Measurements from ENCODE around the gene MT4.

MT4 gene

DNA sequence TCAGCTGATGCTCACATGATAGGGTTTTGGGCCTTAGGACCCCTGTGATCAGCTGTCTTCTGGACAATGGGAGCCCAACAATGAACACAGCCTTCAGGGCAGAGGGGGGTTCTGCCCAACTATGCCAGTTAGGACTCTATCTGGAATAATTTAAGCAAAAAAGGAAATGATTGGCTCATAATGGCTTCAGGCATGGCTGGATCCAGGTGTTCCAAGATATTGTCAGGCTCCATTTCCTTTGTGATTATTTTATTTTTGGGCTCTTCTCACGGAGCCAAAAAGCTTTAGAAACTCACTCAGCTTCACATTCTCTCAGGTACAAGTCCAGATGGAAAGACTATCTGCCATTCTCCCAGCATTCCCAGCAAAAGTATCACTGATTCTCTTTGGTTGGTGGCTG, 40.6 kb downstream of the MT4 start:
- no peak for DNase-seq (ENCODE audit: low spot score)

DNA sequence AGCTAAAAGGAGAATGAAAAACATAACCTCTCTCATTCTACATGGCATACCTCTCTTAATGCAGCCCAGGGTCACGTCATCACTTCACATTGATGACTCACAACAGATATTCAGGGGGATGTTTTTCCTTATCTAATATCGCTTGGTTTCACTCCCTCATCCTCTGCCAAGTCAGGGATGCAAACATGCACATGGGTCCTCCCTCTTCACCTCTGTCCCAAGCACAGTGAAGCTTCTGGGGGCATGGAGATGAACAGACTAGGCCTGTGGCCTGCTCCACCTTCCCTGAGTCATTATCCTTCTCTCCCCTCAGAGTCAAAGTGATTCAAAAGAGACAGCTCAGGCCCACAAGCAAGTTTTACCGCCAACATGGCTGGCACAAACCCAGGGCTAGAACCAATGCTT, 41.2 kb downstream of the MT4 start:
- peak; percentile 72 for DNase-seq (ENCODE audit: low spot score)

DNA sequence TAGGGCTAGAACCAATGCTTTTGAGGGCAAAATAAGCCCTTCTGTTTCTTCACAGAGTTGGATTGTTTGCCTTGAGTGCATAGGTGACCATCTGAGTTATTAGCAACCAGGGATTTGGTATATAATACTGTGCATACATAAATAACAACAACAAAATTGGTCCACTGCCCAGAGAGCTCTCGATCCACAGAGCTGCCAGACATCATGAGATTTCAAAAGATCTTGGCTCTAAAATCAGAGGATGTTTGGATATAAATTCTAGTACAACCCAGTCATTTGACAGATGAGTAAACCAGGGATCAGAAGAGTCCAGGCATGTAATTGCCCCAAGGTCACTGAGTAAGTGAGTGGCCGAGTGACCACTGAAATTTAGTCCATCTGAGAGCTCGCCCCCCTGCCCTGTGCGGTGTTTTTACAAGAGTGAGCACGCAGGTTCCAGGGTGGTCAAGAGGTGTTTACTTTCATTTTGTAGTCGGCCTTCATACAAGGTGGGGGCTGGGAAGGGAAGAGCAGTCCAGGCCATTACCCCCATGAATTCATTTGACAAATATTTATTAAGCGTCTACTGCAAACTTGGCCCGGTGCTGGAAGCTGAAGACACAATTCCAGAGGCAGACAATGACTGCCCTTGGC, 41.7 kb downstream of the MT4 start:
- DNase-seq (ENCODE audit: low spot score) = peak; percentile 73

DNA sequence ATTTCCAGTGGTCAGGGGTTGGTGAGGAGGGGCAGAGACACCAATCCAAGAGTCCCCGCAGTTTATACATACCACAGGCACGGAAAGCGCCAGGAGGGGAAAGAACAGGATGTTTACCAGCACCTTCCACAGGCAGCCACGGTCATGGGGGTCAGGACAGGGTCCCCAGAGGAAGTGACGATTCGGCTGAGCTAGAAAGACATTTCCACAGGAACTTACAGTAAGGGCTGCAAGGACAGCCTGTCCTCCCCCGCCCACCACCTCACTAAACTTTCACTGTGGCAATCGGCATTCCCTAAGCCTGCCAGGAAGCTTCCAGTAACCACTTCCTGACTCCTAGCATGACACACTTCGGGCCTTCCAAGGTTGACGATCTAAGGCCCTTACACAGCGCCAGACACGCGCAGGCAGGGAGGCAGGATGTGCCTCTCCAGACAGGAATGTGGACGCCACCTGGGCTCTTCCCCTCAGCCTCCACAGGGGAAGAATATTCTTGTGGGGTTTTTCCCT, 42.3 kb downstream of the MT4 start:
- peak; percentile 91 for DNase-seq (ENCODE audit: low spot score)

DNA sequence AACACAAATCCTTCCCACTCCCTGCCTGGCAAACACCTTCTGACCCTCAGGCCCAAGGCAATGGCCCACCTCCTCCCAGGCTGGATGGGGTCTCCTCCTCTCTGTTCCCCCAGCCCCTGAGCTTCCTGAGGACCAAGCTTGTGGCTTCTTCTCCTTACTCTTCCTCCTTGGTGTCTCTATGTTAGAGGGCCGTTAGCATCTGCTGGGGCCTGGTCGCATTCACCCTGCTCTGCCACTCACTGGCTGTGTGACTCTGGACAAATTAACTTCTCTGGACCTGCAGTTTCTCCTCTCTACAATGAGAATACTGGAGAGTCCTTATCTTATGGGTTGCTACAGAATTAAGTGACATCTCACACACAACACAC, 42.8 kb downstream of the MT4 start:
- no peak for DNase-seq (ENCODE audit: low spot score)

DNA sequence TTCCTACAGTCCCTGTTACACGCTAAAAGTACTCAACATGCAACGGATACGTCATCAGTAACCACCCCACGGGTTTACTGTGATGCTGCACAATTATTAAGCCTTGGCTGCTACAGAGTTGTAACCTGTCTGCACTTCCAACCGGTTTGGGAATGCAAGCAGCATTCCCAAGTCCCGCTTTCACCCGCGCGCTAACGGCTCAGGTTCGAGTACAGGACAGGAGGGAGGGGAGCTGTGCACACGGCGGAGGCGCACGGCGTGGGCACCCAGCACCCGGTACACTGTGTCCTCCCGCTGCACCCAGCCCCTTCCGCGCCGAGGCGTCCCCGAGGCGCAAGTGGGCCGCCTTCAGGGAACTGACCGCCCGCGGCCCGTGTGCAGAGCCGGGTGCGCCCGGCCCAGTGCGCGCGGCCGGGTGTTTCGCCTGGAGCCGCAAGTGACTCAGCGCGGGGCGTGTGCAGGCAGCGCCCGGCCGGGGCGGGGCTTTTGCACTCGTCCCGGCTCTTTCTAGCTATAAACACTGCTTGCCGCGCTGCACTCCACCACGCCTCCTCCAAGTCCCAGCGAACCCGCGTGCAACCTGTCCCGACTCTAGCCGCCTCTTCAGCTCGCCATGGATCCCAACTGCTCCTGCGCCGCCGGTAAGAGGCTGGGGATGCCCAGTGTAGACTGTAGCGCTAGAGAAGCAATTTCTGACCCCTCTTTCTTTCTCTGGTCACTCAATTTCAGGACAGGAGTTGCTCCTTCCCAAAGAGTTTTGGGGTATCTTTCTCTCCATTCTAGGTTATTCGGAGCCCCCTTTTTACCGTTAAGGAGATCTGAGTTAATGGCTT, 43.4 kb downstream of the MT4 start, which contains the start of gene MT2A:
TSS of gene MT2A (plus strand) at position 542 of the 833 bp plus-strand sequence. CDS start at position 614, 72 bp downstream.
- DNase-seq (ENCODE audit: low spot score) = peak; percentile 92

DNA sequence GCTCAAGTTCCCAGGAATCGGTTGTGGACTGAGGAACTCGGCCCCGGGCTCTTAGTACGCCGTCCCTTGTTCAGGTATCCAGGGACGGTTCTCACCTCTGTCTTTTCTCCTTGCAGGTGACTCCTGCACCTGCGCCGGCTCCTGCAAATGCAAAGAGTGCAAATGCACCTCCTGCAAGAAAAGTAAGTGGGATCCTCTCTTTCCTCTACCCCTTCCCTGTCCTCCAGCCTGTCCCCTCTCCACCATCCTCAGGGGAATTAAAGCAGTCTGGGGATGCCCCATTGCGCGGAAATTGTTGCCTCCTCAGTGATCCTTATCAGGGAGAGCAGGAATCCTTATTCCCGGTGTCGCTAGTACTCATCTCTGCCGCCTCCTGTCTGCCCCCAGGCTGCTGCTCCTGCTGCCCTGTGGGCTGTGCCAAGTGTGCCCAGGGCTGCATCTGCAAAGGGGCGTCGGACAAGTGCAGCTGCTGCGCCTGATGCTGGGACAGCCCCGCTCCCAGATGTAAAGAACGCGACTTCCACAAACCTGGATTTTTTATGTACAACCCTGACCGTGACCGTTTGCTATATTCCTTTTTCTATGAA, 44.1 kb downstream of the MT4 start:
- DNase-seq (ENCODE audit: low spot score) = no peak

DNA sequence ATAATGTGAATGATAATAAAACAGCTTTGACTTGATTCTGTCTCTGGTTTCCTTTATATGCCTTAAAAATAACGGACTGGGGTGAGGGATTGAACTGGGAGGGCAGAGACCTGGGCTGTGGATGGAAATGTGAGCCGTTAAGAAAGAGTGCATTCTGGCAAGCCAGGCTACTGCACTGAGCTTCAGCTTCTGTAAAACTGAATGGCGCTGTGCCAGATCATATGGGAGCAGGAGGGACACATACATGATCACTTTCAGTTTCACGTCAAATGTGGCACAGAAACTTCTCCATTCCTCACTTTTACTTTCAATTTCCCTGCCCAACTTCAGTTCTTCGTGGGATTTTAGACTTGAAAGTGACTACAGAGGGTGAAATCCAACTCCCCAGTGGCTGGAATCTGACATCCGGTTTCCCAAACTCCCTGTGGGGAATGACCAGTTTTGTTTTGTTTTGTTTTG, 44.6 kb downstream of the MT4 start:
- peak; percentile 56 for DNase-seq (ENCODE audit: low spot score)

DNA sequence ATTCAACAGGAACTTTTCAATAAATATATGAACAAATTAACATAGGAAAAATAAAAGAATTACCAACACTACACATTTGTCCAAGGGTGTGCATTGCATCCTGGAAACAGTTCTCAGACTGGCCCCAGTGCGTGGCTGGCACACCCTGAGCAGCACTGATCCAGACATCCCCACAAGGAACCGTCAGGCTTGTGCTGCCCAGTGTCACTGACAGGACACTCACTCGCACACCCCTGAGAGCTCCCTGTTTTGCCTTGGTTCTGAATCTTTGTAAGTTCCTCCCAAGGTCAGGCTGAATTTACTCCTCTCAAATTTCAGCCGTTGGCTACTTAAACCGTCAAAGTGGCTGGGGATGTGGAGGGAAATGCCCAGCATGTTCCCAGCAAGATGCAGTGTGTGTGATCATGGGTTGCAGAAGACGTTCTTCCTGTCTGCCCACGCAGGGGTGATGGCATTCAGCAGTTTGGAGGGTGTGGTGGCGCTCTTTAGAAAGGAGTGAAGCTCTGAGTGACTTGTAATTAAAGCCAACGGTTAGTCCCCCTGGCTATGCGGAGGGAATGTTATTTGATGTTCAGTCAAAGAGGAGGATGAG, 45.2 kb downstream of the MT4 start:
- DNase-seq (ENCODE audit: low spot score) = peak; percentile 41

DNA sequence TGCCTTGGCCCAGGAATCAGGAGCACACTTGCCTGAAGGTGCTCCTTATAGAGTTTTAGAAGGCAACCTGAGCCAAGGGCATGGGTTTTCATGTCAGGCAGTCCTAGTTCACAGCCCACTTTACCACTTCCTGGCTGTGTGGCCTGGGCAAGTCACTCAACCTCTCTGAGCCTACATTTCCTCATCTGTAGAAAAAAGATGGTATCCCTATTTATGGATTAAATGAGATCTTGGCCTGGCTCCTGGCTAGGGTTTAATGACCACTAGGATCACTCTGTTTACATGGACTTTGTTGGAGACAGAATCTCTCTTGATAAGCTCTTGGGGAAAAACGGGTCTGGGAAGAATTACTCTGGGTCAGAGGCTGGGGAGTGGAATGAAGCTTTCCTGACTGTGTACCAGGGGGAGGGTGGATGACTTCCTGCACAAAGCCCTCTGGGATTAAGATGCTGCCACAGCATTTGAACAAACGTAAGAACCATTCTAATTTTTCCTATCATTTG, 45.8 kb downstream of the MT4 start:
- DNase-seq (ENCODE audit: low spot score) = no peak

DNA sequence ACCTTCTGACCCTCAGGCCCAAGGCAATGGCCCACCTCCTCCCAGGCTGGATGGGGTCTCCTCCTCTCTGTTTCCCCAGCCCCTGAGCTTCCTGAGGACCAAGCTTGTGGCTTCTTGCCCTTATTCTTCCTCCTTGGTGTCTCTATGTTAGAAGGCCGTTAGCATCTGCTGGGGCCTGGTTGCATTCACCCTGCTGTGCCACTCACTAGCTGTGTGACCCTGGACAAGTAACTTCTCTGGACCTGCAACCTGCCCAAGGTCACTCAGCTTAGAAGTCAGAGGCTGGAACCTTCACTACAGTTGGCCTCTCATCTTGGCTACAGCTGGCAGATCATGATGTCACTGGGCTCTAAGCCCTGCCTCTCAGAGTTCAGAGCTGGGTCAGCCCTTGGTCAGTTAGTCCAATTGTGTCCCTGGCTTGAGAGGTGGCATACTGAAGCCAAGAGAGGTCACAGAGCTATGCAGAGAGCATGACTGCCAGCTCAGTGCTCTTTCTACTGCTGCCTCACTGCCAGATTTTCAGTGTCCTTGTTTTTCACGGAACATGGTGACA, 46.5 kb downstream of the MT4 start:
- DNase-seq (ENCODE audit: low spot score) = peak; percentile 51

DNA sequence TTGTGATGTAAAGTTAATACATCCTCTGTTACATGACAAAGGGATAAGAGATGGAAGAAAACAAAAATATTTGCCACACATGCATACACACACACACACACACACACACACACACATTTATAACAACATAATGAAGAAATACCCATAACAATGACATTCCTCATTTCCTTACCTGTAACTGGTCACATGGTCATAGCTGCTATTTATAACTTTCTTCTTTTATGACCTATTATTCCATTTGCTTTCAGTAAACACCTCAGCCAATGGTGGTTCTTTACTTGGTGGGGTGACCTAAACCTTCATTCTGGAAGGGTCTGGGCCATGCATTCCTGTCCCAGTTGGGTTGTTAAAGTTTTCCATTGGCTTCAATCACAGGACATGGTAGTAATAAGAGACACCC, 48.8 kb downstream of the MT4 start:
- no peak for DNase-seq (ENCODE audit: low spot score)

DNA sequence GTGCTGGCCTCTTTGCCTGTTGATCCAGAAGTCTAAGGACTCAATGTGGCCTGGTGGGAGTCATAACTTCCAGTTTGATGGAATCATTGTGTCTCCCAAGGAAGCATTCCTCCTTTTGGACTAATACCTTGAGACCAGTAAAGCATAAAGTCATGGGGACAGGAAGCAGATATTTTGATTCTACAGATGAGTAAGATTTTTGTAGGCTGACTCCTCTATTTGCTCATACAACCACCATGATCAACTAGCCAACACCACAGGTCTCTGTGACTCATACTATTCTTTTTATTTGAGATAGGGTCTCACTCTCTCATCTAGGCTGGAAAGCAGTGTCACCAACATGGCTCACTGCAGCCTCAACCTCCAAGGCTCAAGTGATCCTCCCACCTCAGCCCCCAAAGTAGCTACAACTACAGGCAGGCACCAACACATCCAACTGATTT, 49.7 kb downstream of the MT4 start:
- no peak for DNase-seq (ENCODE audit: low spot score)

DNA sequence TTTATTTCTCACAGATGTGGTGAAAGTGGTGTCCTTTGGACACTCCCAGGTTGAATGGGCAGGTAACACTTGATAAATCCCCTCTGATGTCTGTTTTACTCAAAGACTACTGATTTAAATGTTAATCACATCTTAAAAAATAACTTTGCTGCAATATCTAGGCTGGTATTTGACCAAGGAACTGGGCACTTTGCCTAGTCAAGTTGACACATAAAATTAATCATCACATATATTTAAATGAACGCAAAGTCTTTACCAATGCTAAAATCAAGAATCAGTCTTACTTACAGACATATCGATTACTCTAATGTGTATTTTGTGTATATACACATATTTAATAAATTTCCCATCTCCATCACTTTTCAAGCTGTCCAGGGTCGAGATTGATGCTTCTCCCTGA, 50.5 kb downstream of the MT4 start:
- DNase-seq (ENCODE audit: low spot score) = no peak

DNA sequence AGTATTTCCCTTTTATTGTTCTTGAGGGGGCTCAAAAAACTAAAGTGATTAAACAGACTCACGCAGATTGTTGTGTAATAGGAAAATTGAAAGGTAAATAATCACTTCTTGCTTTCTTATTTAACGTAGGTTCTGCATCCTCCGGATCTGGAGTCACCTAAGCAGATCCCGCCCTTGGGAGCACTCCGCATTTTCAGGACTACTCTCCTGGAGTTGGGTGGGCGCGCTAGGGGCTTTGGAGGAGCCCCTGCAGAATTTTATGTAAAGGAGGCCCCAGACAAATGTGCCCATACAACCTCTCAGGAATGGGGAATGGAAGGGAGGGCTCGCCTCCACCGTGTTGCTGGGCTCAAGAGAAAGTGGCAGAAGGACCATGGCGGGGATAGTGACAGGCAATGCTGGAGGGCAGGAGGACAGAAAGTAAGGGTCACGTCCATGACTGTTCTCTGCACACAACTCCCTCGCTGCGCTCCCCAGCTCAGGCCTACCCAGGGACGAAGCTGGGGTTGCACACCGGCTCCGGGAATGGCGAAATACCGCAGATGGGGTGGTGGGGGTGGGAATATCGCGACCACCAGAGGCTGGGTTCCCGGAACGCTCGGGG, 51.8 kb downstream of the MT4 start:
- DNase-seq (ENCODE audit: low spot score) = no peak

DNA sequence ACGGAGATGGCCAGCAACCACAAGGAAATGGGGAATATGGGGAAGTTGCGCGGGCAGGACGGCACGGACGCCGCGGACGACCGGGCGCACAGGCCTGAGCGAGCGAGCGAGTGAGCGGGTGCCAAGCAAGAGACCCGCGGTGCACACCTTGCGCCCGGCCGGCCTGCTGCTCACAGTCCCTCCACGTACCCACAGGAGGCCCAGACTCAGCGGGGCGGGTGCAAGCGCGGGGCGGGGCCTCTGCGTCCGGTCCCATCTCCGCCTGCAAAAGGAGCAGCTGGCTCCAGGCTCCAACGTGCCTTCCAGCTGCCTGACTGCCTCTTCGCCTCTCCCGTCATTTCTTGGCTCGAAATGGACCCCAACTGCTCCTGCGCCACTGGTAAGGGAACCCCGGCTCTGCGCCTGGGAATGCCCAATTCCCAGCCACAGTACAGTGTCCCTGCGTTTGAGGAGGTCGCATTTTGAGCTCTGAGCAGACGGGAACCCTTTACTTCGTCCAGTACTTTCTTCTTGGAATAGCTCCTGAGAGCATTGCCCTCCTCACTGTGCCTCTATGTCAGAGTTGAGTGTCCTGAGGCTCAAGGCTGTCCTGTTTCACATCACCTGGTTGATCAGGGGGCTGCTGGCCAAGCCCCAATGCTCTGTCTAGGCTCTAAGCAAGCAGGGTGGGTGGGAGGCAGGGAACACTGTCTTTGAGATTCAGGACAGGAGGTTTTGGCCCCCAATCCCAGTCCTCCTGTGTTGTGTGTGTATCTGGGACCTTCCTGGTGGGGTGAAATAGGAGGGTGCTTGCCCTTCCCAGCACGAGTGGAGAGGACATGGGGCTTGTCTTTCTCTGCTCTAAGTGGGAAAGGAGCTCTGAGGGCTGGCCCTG, 52.6 kb downstream of the MT4 start:
- peak; percentile 66 for DNase-seq (ENCODE audit: low spot score)

DNA sequence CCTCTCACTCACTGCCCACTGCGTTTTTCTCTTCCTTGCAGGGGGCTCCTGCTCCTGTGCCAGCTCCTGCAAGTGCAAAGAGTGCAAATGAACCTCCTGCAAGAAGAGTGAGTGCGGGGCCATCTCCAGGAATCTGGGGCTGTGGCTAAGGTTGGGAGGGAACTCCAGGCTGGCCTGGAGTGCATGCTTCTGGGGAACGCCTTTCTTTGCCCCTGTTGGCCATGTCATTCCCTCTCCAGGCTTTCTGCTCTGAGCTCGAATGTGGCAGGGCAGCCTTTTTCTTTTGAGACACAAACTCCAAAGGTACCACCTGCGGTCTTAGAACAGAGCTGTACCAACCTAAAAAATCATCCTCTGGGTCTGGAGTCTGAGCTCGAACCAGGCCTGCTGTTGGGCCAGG, 53.3 kb downstream of the MT4 start:
- DNase-seq (ENCODE audit: low spot score) = no peak
